Neural progenitor cell (in vitro differentiated cells): ENCODE results near the gene ZNF423. TPM values are rescaled to one million over a fixed set of nuclear protein-coding genes. Genes with fewer than 3 reads are reported as not detected.
A peak's percentile ranks its signal among the peaks of the same experiment; 100 is the strongest.

ENCODE experiments used
- DNase-seq: peaks from one replicate; pipeline ENCODE4 v3.0.0-alpha.2; 2016; ENCODE audit warnings: low spot score
- H2AFZ ChIP-seq: fragments of 200-600 bp; sonication (generic); replicated peaks from 2 replicates; pipeline ENCODE4 v1.6.1; 2016; ENCODE audit warnings: antibody characterized with exemption
- H3F3A ChIP-seq: fragments of 200-600 bp; sonication (generic); 2 replicates; pipeline ENCODE4 v1.6.1; 2016; ENCODE audit warnings: antibody characterized with exemption, low read depth
- H3K27ac ChIP-seq: fragments of 200-600 bp; sonication (generic); 2 replicates; pipeline ENCODE4 v1.5.1; 2016; ENCODE audit warnings: mild to moderate bottlenecking
- H3K27me3 ChIP-seq: fragments of 200-600 bp; sonication (generic); 2 replicates; pipeline ENCODE4 v1.6.1; 2016; ENCODE audit warnings: mild to moderate bottlenecking, moderate library complexity
- H3K36me3 ChIP-seq: fragments of 200-600 bp; sonication (generic); 2 replicates; pipeline ENCODE4 v1.5.1; 2016
- H3K4me1 ChIP-seq: fragments of 200-600 bp; sonication (generic); 2 replicates; pipeline ENCODE4 v1.6.1; 2016; ENCODE audit warnings: mixed run types
- H3K4me2 ChIP-seq: fragments of 200-600 bp; sonication (generic); 2 replicates; pipeline ENCODE4 v1.6.1; 2016
- H3K4me3 ChIP-seq: fragments of 200-600 bp; sonication (generic); 2 replicates; pipeline ENCODE4 v1.5.1; 2016
- H3K79me2 ChIP-seq: fragments of 200-600 bp; sonication (generic); 2 replicates; pipeline ENCODE4 v1.6.1; 2016; ENCODE audit warnings: low read depth
- H3K9ac ChIP-seq: fragments of 200-600 bp; sonication (generic); 2 replicates; pipeline ENCODE4 v1.6.1; 2016
- H3K9me3 ChIP-seq: fragments of 200-600 bp; sonication (generic); 2 replicates; pipeline ENCODE4 v1.5.1; 2016; ENCODE audit warnings: low read depth
- H4K20me1 ChIP-seq: fragments of 200-600 bp; sonication (generic); 2 replicates; pipeline ENCODE4 v1.6.1; 2016; ENCODE audit warnings: low read depth
- H3K27ac Mint-ChIP-seq: 3 replicates; pipeline ENCODE4 v1.8.0; 2021; ENCODE audit warnings: mixed read lengths
- H3K27me3 Mint-ChIP-seq: 2 replicates; pipeline ENCODE4 v1.8.0; 2022; ENCODE audit warnings: low read depth, mild to moderate bottlenecking, inconsistent platforms, moderate library complexity, mixed read lengths; ENCODE audit not compliant: insufficient read depth
- H3K36me3 Mint-ChIP-seq: 3 replicates; pipeline ENCODE4 v1.8.0; 2021; ENCODE audit warnings: mixed read lengths
- H3K4me1 Mint-ChIP-seq: 3 replicates; pipeline ENCODE4 v1.8.0; 2021; ENCODE audit warnings: mixed read lengths
- H3K4me3 Mint-ChIP-seq: 3 replicates; pipeline ENCODE4 v1.8.0; 2021; ENCODE audit warnings: mild to moderate bottlenecking, moderate library complexity, mixed read lengths
- H3K9me3 Mint-ChIP-seq: 3 replicates; pipeline ENCODE4 v1.8.0; 2020; ENCODE audit warnings: mixed read lengths
- EZH2 ChIP-seq: fragments of 200-600 bp; sonication (generic); IDR thresholded peaks from 2 replicates; pipeline ENCODE4 v1.6.1; 2017; ENCODE audit warnings: antibody characterized with exemption, mild to moderate bottlenecking, moderate library complexity
- EZH2phosphoT487 ChIP-seq: fragments of 200-600 bp; sonication (generic); IDR thresholded peaks from 2 replicates; pipeline ENCODE4 v1.6.1; 2017; ENCODE audit warnings: antibody characterized with exemption
- total RNA-seq: library from RNA; depleted of rRNA; stranded (reverse); fragments of >200 nt; gene quantifications from 2 replicates; pipeline ENCODE4 v1.2.3, GENCODE V29; 2015; ENCODE audit warnings: low replicate concordance
- TF ChIP-seq, protein P1 (sequence below): fragments of 200-600 bp; sonication (generic); IDR thresholded peaks from 2 replicates; pipeline ENCODE4 v1.5.1; 2017; ENCODE audit warnings: antibody characterized with exemption, mild to moderate bottlenecking

Gene ZNF423
- total RNA-seq, 1 donor from 2014 or later, result 21.9 TPM

- DNase-seq, result no peak
- H3F3A ChIP-seq, result peaks cover 22% of the 10 kb centered on the region
- no peaks in the 10 kb centered on the region for H3K27me3 ChIP-seq
- no peak overlapping the region for H3K27ac ChIP-seq
- no peak overlapping the region for H3K9ac ChIP-seq
- Mint-ChIP-seq H3K4me3 (no peak overlapping the region), H3K36me3 (peaks cover 28% of the 10 kb centered on the region), H3K27me3 (no peaks in the 10 kb centered on the region), H3K4me1 (peaks cover 26% of the 10 kb centered on the region), H3K9me3 (no peaks in the 10 kb centered on the region), H3K27ac (no peak overlapping the region)
- peaks cover 28% of the 10 kb centered on the region for H3K4me1 ChIP-seq
- no peaks in the 10 kb centered on the region for H3K36me3 ChIP-seq
- no peak overlapping the region for H3K4me3 ChIP-seq
- no peak overlapping the region for H3K4me2 ChIP-seq
- peaks cover 11% of the 10 kb centered on the region for H4K20me1 ChIP-seq
- no peak for TF ChIP-seq EZH2
- TF ChIP-seq EZH2phosphoT487, result no peak
- TF ChIP-seq, protein P1, sequence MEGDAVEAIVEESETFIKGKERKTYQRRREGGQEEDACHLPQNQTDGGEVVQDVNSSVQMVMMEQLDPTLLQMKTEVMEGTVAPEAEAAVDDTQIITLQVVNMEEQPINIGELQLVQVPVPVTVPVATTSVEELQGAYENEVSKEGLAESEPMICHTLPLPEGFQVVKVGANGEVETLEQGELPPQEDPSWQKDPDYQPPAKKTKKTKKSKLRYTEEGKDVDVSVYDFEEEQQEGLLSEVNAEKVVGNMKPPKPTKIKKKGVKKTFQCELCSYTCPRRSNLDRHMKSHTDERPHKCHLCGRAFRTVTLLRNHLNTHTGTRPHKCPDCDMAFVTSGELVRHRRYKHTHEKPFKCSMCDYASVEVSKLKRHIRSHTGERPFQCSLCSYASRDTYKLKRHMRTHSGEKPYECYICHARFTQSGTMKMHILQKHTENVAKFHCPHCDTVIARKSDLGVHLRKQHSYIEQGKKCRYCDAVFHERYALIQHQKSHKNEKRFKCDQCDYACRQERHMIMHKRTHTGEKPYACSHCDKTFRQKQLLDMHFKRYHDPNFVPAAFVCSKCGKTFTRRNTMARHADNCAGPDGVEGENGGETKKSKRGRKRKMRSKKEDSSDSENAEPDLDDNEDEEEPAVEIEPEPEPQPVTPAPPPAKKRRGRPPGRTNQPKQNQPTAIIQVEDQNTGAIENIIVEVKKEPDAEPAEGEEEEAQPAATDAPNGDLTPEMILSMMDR, result no peak
- peaks cover 8% of the 10 kb centered on the region for H3K79me2 ChIP-seq
- H3K9me3 ChIP-seq, result no peaks in the 10 kb centered on the region
- H2AFZ ChIP-seq, result no peak overlapping the region
Observed at GRCh38 chr16:49560004-49560830, 295.7 kb downstream of the ZNF423 start.

- no peaks in the 10 kb centered on the region for H3K27me3 Mint-ChIP-seq
- H3K4me1 Mint-ChIP-seq, result peaks cover 21% of the 10 kb centered on the region
- H2AFZ ChIP-seq, result no peak overlapping the region
- TF ChIP-seq, protein P1, result no peak
- TF ChIP-seq EZH2phosphoT487, result no peak
- no peak for TF ChIP-seq EZH2
- no peak overlapping the region for H3K4me3 ChIP-seq
- H3K27me3 ChIP-seq, result no peaks in the 10 kb centered on the region
- peaks cover 4% of the 10 kb centered on the region for H3K79me2 ChIP-seq
- H3K4me3 Mint-ChIP-seq, result peak overlapping the region; percentile 33
- H3K9me3 ChIP-seq, result no peaks in the 10 kb centered on the region
- peaks cover 22% of the 10 kb centered on the region for H3F3A ChIP-seq
- H4K20me1 ChIP-seq, result peaks cover 9% of the 10 kb centered on the region
- DNase-seq, result no peak
- peaks cover 20% of the 10 kb centered on the region for H3K4me1 ChIP-seq
- peak overlapping the region; percentile 12 for H3K27ac Mint-ChIP-seq
- no peaks in the 10 kb centered on the region for H3K9me3 Mint-ChIP-seq
- H3K4me2 ChIP-seq, result no peak overlapping the region
- peaks cover 32% of the 10 kb centered on the region for H3K36me3 Mint-ChIP-seq
- H3K9ac ChIP-seq, result no peak overlapping the region
- H3K36me3 ChIP-seq, result no peaks in the 10 kb centered on the region
- no peak overlapping the region for H3K27ac ChIP-seq
Observed at GRCh38 chr16:49559242-49559641, 296.7 kb downstream of the ZNF423 start.

DNA sequence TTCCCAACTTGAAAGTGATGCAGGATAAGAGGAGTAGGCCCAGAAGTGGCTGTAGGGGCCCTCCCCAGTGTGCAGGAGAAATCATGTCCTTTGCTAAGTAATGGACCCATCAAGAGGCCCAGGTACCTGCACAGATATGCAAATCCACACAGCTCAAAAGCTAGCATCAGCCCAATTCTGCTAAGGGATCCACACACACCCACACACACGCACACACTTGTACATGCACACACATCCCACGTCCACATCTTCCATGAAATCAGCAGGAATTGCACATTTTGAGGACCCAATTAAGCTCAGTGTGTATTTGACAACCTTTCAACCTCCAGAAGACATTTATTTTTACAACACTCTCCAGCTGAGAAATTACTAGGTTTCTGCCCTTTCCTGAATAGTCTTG, 297.5 kb downstream of the ZNF423 start:
- peaks cover 2% of the 10 kb centered on the region for H3K27me3 Mint-ChIP-seq

More for the DNA sequence above, 297.5 kb downstream of the ZNF423 start:
- Histone ChIP-seq H3K27me3 (no peaks in the 10 kb centered on the region), H4K20me1 (peaks cover 10% of the 10 kb centered on the region), H3K4me2 (no peak overlapping the region), H3K9me3 (no peaks in the 10 kb centered on the region), H3K9ac (no peak overlapping the region), H3K36me3 (no peaks in the 10 kb centered on the region), H3K4me1 (peaks cover 20% of the 10 kb centered on the region), H3K27ac (no peak overlapping the region), H3K4me3 (no peak overlapping the region), H3F3A (peaks cover 22% of the 10 kb centered on the region), H3K79me2 (peaks cover 4% of the 10 kb centered on the region), H2AFZ (no peak overlapping the region)
- TF ChIP-seq, protein P1, result no peak
- no peak for TF ChIP-seq EZH2
- no peak for DNase-seq
- Mint-ChIP-seq H3K27ac (no peak overlapping the region), H3K9me3 (no peaks in the 10 kb centered on the region), H3K4me3 (peak overlapping the region; percentile 56), H3K36me3 (peaks cover 28% of the 10 kb centered on the region), H3K4me1 (peaks cover 18% of the 10 kb centered on the region)
